Loucy (cell line): Measurements from ENCODE around the gene SAMD13.

Source experiments
- EZH2phosphoT487 ChIP-seq: fragments of 200-600 bp; IDR thresholded peaks from 2 replicates; pipeline ENCODE4 v1.6.1; 2018; ENCODE audit warnings: antibody characterized with exemption, mild to moderate bottlenecking, moderate library complexity, borderline replicate concordance
- TF ChIP-seq, protein P1 (sequence below): fragments of 200-600 bp; sonication (generic); conservative IDR thresholded peaks from 2 replicates; pipeline ENCODE4 v1.5.1; 2014; ENCODE audit warnings: mild to moderate bottlenecking, antibody characterized with exemption, low read length

DNA sequence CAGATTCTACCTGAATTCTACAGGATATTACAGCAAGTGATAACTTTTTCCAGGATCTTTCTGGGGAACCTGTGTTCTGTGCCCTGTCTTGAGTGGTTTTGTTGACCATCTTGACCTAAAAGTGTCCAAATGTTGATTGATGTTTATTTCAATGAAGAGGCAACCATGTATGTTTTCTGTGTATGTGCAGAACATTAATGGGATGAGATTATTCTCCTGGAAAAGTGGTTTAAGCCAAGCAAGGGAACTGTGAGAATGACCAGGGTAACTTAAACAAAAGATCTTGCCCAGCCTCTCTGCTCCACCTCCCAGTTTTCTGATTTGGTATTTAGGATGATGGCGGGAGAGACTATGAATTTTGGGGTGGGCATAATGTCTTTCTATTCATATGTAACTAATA is 1.0 kb upstream of the SAMD13 start:
- TF ChIP-seq, protein P1, sequence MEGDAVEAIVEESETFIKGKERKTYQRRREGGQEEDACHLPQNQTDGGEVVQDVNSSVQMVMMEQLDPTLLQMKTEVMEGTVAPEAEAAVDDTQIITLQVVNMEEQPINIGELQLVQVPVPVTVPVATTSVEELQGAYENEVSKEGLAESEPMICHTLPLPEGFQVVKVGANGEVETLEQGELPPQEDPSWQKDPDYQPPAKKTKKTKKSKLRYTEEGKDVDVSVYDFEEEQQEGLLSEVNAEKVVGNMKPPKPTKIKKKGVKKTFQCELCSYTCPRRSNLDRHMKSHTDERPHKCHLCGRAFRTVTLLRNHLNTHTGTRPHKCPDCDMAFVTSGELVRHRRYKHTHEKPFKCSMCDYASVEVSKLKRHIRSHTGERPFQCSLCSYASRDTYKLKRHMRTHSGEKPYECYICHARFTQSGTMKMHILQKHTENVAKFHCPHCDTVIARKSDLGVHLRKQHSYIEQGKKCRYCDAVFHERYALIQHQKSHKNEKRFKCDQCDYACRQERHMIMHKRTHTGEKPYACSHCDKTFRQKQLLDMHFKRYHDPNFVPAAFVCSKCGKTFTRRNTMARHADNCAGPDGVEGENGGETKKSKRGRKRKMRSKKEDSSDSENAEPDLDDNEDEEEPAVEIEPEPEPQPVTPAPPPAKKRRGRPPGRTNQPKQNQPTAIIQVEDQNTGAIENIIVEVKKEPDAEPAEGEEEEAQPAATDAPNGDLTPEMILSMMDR: no peak
- no peak for TF ChIP-seq EZH2phosphoT487
